ENCODE data around the gene CDCP1.

DNA sequence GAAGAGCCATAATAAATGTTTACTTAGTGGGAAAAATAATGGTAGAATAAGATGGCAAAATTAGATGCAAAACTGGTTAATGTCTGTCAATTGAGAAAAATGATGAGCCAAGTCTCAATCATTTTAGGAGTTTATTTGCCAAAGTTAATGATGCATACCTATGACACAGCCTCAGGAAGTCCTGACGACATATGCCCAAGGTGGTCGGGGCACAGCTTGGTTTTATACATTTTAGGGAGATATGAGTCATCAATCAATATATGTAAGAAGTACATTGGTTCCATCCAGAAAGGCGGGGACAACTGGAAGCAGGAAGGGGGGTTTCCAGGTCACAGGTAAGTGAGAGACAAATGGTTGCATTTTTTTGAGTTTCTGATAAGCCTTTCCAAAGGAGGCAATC lies 88.6 kb downstream of the CDCP1 start:
- TF ChIP-seq, protein P1, sequence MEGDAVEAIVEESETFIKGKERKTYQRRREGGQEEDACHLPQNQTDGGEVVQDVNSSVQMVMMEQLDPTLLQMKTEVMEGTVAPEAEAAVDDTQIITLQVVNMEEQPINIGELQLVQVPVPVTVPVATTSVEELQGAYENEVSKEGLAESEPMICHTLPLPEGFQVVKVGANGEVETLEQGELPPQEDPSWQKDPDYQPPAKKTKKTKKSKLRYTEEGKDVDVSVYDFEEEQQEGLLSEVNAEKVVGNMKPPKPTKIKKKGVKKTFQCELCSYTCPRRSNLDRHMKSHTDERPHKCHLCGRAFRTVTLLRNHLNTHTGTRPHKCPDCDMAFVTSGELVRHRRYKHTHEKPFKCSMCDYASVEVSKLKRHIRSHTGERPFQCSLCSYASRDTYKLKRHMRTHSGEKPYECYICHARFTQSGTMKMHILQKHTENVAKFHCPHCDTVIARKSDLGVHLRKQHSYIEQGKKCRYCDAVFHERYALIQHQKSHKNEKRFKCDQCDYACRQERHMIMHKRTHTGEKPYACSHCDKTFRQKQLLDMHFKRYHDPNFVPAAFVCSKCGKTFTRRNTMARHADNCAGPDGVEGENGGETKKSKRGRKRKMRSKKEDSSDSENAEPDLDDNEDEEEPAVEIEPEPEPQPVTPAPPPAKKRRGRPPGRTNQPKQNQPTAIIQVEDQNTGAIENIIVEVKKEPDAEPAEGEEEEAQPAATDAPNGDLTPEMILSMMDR (IDR thresholded peaks at IDR 0.05), result no peak
- TF ChIP-seq POLR2AphosphoS5 (IDR thresholded peaks at IDR 0.05) (no peak), POLR2A (IDR thresholded peaks at IDR 0.05) (no peak), EP300 (IDR thresholded peaks at IDR 0.05) (no peak)
